Ovary (tissue), 9 donors: ENCODE measurements around the gene C5AR2. TPM values are rescaled to one million over a fixed set of nuclear protein-coding genes. Genes with fewer than 3 reads are reported as not detected.

Experiments
- DNase-seq, 5 donors: peaks; one replicate each; pipeline ENCODE4 v3.0.0-alpha.2; 2019 to 2020
- H3K27ac ChIP-seq, 2 donors: fragments of 200-600 bp; one replicate each; pipeline versions ENCODE4 v1.5.1 to v1.8.0; 2019 to 2022
- H3K27me3 ChIP-seq: fragments of 200-600 bp; one replicate; pipeline ENCODE4 v1.8.0; 2022
- H3K36me3 ChIP-seq: fragments of 200-600 bp; sonication (generic); one replicate; pipeline ENCODE4 v1.5.1; 2019
- H3K4me1 ChIP-seq: one replicate; pipeline ENCODE4 v1.8.1; 2013; ENCODE audit warnings: mild to moderate bottlenecking, moderate library complexity; ENCODE audit not compliant: insufficient read depth
- H3K4me3 ChIP-seq: fragments of 200-600 bp; sonication (generic); one replicate; pipeline ENCODE4 v1.5.1; 2017
- H3K9me3 ChIP-seq, 2 donors: fragments of 200-600 bp in 1 of 2; sonication (generic) in 1 of 2; one replicate each; pipeline versions ENCODE4 v1.5.1 to v1.8.1; 2013 to 2019; ENCODE audit warnings: mild to moderate bottlenecking in 1 of 2, moderate library complexity in 1 of 2
- CTCF ChIP-seq, 3 donors: fragments of 450-650 bp in 2 of 3; fragments of 200-600 bp in 1 of 3; IDR thresholded peaks; one replicate each; pipeline versions ENCODE4 v1.5.1 to v1.8.0; 2016 to 2022; ENCODE audit warnings: antibody characterized with exemption in 3 of 3, mild to moderate bottlenecking in 1 of 3
- EP300 ChIP-seq: sonication (generic); formaldehyde crosslinking; IDR thresholded peaks from one replicate; pipeline ENCODE4 v1.6.1; 2017; ENCODE audit warnings: antibody characterized with exemption
- POLR2A ChIP-seq: fragments of 450-650 bp; IDR thresholded peaks from one replicate; pipeline ENCODE4 v1.6.1; 2017; ENCODE audit warnings: antibody characterized with exemption, mild to moderate bottlenecking, moderate library complexity
- WGBS, 3 donors: extraction: QIAGEN DNeasy Blood & Tissue Kit in 1 of 3; methylation state at CpG; one replicate each; pipeline versions ENCODE4 v1.1.5 to v1.1.7; 2013 to 2017; 5-methylcytosine and 5-hydroxymethylcytosine counted together
- intact Hi-C, 4 donors: fragments of 100-400 bp; cut with DNase I; formaldehyde crosslinking; loops; one replicate each; pipeline versions ENCODE4 v1.11.0 to v1.15.1; 2022 to 2023
- polyA plus RNA-seq, 2 donors: library from polyadenylated mRNA; stranded (reverse); fragments of 200-250 nt in 1 of 2; fragments of 350-450 nt in 1 of 2; fragmentation: Illumina TruSeq in 1 of 2; extraction: RNeasy Lipid Tissue Mini Kit (QIAGEN cat#74804) in 1 of 2; gene quantifications; one replicate each; pipeline ENCODE4 v1.2.3, GENCODE V29; 2013 to 2014
- total RNA-seq, 7 donors: library from RNA; depleted of rRNA in 2 of 7; stranded (reverse); fragments of >200 nt in 2 of 7; fragmentation: NEBNext Ultra II Directional in 3 of 7; extraction: Animal tissue kit (Norgen Biotek cat#: 25700) in 3 of 7; gene quantifications; one replicate each; pipeline versions ENCODE4 v1.1.0 to v1.2.4, GENCODE V29; 2016 to 2023
- donor health status: DM: no; HTN: no; CAD: no; lungs with moderate emphysema.
- donor health status: DM: no; HTN: no; CAD: no.
- donor health status: Bipolar disorder and iron deficiency.
- donor health status: DM: yes; HTN: yes; CAD: no.
- donor health status: DM: no; HTN: no; CAD: no.
- donor health status: DM: yes; HTN: yes; CAD: no.

Gene C5AR2
- total and polyA plus RNA-seq, 9 donors = 0.41 to 3.9 (median 1.2) TPM

- no peak for DNase-seq
- Histone ChIP-seq H3K27ac (no peak overlapping the region), H3K4me1 (peaks cover 3% of the 10 kb centered on the region), H3K36me3 (no peaks in the 10 kb centered on the region), H3K9me3 (no peaks in the 10 kb centered on the region), H3K27me3 (no peaks in the 10 kb centered on the region), H3K4me3 (no peak overlapping the region)
- TF ChIP-seq EP300 (no peak), POLR2A (no peak), CTCF (IDR thresholded peaks at IDR 0.05) (no peak)
- intact Hi-C loops = no loop called here
- 76 to 83% (median 81%) methylated on average over 10 of the region's 10 CpGs for WGBS, 3 donors
Measured at GRCh38 chr19:47339196-47339880, 7.4 kb downstream of the C5AR2 start.

- TF ChIP-seq POLR2A = no peak
- no peak for TF ChIP-seq CTCF (IDR thresholded peaks at IDR 0.05)
- no peak for TF ChIP-seq EP300
Measured at GRCh38 chr19:47340477-47341208, 8.7 kb downstream of the C5AR2 start.

GRCh38 chr19:47341734-47342133 lies 9.8 kb downstream of the C5AR2 start:
- intact Hi-C loops = no loop called here
- no peaks in the 10 kb centered on the region for H3K36me3 ChIP-seq
- H3K4me1 ChIP-seq = peaks cover 1% of the 10 kb centered on the region
- no peak for TF ChIP-seq CTCF (IDR thresholded peaks at IDR 0.05)
- no peaks in the 10 kb centered on the region for H3K27me3 ChIP-seq
- H3K4me3 ChIP-seq = no peak overlapping the region
- H3K9me3 ChIP-seq = no peaks in the 10 kb centered on the region
- 94 to 99% (median 96%) methylated on average over 4 of the region's 4 CpGs for WGBS, 3 donors
- DNase-seq = no peak
- no peak overlapping the region for H3K27ac ChIP-seq

More at GRCh38 chr19:47340477-47341208, 8.7 kb downstream of the C5AR2 start:
- Histone ChIP-seq H3K27ac (no peak overlapping the region), H3K4me3 (no peak overlapping the region), H3K4me1 (peaks cover 3% of the 10 kb centered on the region), H3K36me3 (no peaks in the 10 kb centered on the region), H3K9me3 (no peaks in the 10 kb centered on the region), H3K27me3 (no peaks in the 10 kb centered on the region)
- no peak for DNase-seq
- WGBS, 3 donors = 92 to 95% (median 94%) methylated on average over 29 of the region's 29 CpGs
- intact Hi-C loops = no loop called here

GRCh38 chr19:47343194-47343802 lies 11.3 kb downstream of the C5AR2 start:
- Histone ChIP-seq H3K4me1 (no peaks in the 10 kb centered on the region), H3K36me3 (no peaks in the 10 kb centered on the region), H3K9me3 (no peaks in the 10 kb centered on the region), H3K27ac (no peak overlapping the region), H3K27me3 (no peaks in the 10 kb centered on the region), H3K4me3 (no peak overlapping the region)
- intact Hi-C loops = no loop called here
- no peak for DNase-seq
- TF ChIP-seq EP300 (no peak), CTCF (IDR thresholded peaks at IDR 0.05) (no peak), POLR2A (no peak)
- 79 to 89% (median 83%) methylated on average over 11 of the region's 11 CpGs for WGBS, 3 donors
